Colonic mucosa (tissue), 4 donors: ENCODE results near the gene RHEBL1. TPM values are rescaled to one million over a fixed set of nuclear protein-coding genes. Genes with fewer than 3 reads are reported as not detected.

Source experiments
- DNase-seq: peaks from one replicate; pipeline ENCODE4 v3.0.0-alpha.2; 2020
- H3K27ac ChIP-seq: fragments of 200-600 bp; one replicate; pipeline ENCODE4 v1.8.0; 2021
- H3K27me3 ChIP-seq: fragments of 200-600 bp; one replicate; pipeline ENCODE4 v1.8.0; 2021
- H3K36me3 ChIP-seq: fragments of 200-600 bp; one replicate; pipeline ENCODE4 v1.8.0; 2021
- H3K4me1 ChIP-seq: fragments of 200-600 bp; one replicate; pipeline ENCODE4 v1.8.0; 2021; ENCODE audit warnings: mild to moderate bottlenecking
- H3K4me3 ChIP-seq: fragments of 200-600 bp; one replicate; pipeline ENCODE4 v1.8.0; 2021
- H3K9ac ChIP-seq, 2 donors: one replicate each; pipeline ENCODE4 v1.7.0; 2013; ENCODE audit warnings: control low read depth in 2 of 2, low read depth in 2 of 2, low read length in 2 of 2
- H3K9me3 ChIP-seq: fragments of 200-600 bp; one replicate; pipeline ENCODE4 v1.8.0; 2021
- intact Hi-C: fragments of 100-400 bp; cut with DNase I; formaldehyde crosslinking; loops from one replicate; pipeline ENCODE4 v1.14.1; 2022
- total RNA-seq, 2 donors: library from RNA; stranded (reverse); fragmentation: NEBNext Ultra II Directional in 1 of 2; extraction: Animal tissue kit (Norgen Biotek cat#: 25700) in 1 of 2; gene quantifications; one replicate each; pipeline ENCODE4 v1.2.1, GENCODE V29; 2021
- TF ChIP-seq, protein P1 (sequence below): fragments of 200-600 bp; IDR thresholded peaks from one replicate; pipeline ENCODE4 v1.8.0; 2022; ENCODE audit warnings: antibody characterized with exemption, mild to moderate bottlenecking
- donor health status: healthy.
- donor health status: DM: no; HTN: no; CAD: no.
- donor health status: DM: no; HTN: no; CAD: no.

The RHEBL1 gene
- total RNA-seq, 2 donors from 2014 or later: 0.27 to 0.32 TPM

DNA sequence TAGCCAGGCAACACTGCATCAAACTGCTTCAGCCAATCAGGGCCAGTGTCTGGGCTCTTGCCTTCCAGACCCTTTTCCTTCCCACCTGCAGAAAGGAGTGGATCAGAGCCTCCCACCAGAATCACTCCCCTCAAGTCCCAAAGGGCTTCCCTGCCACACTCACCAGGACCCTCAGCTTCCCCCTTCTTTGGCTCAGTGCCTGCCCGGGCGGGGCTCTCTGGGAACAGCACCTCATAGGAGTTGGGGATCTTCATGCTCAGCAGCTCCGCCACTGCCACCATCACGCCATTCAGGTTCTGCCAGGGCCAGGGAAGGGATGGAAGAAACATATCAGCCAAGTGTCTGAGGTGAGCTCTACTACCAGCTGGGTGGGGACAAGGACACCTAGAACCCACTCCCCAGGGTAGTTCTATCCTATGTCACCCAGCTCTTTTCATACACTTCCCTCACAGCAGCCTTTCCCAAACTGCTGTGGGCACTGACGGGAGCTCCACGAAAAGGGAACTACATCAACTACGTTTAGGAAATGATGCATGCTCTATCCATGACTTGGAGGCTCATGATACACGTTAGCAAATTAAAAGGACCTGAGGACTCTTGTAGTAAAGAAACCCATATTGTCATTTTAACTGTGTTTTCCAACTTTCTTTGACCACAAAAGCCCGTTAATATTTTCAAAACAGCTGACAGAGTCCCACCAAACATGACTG is 41.8 kb downstream of the RHEBL1 start:
- DNase-seq: no peak
- peaks cover 19% of the 10 kb centered on the region for H3K36me3 ChIP-seq
- no peak overlapping the region for H3K9ac ChIP-seq

DNA sequence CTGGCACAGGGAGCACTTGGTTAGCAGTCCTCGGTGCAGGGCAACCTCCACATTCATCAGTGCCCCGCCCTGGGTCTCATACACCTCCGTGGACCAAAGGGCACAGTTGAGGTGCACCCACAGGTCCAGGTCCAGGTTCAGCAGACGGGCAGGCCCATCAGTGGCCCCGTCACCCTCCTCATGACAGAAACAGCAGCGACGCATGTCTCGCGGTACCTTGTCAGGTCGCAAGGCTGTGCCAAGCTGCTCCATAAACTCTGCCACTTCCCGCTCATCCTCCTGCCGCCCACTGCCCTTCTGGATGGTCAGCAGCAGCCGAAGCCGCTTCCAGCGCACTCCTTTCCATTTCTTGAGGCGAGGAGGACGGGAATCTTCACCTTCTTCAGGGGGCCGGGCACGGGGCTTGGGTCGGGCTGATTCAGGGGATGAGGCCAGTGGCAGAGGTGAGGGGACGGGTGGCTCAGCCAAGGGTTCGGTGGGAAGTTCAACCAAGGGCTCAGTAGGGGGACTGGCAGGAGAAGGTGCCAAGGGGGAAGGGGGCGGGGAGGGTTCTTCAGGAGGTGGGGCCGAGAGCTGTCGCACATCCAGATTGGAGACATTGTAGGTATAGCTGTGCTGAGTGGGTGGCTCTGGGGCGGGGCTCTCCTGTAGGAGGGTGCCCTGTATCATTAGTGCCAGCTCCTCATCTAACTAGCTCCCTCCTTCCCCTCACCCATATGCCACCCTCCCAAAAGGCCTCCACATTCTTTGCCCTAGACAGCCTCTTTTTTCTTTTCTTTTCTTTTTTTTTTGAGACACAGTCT is 42.9 kb downstream of the RHEBL1 start:
- TF ChIP-seq, protein P1, sequence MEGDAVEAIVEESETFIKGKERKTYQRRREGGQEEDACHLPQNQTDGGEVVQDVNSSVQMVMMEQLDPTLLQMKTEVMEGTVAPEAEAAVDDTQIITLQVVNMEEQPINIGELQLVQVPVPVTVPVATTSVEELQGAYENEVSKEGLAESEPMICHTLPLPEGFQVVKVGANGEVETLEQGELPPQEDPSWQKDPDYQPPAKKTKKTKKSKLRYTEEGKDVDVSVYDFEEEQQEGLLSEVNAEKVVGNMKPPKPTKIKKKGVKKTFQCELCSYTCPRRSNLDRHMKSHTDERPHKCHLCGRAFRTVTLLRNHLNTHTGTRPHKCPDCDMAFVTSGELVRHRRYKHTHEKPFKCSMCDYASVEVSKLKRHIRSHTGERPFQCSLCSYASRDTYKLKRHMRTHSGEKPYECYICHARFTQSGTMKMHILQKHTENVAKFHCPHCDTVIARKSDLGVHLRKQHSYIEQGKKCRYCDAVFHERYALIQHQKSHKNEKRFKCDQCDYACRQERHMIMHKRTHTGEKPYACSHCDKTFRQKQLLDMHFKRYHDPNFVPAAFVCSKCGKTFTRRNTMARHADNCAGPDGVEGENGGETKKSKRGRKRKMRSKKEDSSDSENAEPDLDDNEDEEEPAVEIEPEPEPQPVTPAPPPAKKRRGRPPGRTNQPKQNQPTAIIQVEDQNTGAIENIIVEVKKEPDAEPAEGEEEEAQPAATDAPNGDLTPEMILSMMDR: no peak
- Histone ChIP-seq H3K4me3 (no peak overlapping the region), H3K27me3 (no peaks in the 10 kb centered on the region), H3K9me3 (no peaks in the 10 kb centered on the region), H3K27ac (no peak overlapping the region), H3K9ac (no peak overlapping the region), H3K4me1 (no peaks in the 10 kb centered on the region), H3K36me3 (peaks cover 16% of the 10 kb centered on the region)
- DNase-seq: no peak
- intact Hi-C loops: no loop called here

More for the DNA sequence above, 41.8 kb downstream of the RHEBL1 start:
- Histone ChIP-seq H3K27ac (no peak overlapping the region), H3K4me3 (no peak overlapping the region), H3K4me1 (no peaks in the 10 kb centered on the region), H3K9me3 (no peaks in the 10 kb centered on the region), H3K27me3 (no peaks in the 10 kb centered on the region)
- intact Hi-C loops: no loop called here
- TF ChIP-seq, protein P1: no peak

DNA sequence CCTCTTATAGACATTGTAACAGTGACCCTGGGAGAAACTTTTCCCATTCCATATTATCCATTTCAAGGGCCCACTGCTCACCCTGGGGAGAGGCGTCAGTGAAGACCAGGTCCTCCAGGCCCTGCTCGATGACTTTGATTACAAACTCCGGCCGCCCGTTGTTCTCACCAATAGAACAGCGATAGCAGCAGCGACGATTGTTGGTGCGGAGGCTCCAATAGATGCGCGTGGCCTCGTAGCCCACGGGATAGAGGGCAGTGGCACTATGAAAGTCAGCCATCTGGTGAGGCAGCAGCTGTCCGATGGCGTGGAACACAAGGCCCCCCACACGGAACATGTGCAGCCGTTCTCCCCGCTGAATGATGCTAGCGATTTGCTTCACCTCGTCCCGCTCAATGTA is 43.7 kb downstream of the RHEBL1 start:
- H3K9ac ChIP-seq: no peak overlapping the region
- no peak overlapping the region for H3K27ac ChIP-seq
- TF ChIP-seq, protein P1: no peak
- H3K4me1 ChIP-seq: no peaks in the 10 kb centered on the region
- no peaks in the 10 kb centered on the region for H3K9me3 ChIP-seq
- peaks cover 20% of the 10 kb centered on the region for H3K36me3 ChIP-seq
- no peak overlapping the region for H3K4me3 ChIP-seq
- intact Hi-C loops: no loop called here
- DNase-seq: no peak
- no peaks in the 10 kb centered on the region for H3K27me3 ChIP-seq

DNA sequence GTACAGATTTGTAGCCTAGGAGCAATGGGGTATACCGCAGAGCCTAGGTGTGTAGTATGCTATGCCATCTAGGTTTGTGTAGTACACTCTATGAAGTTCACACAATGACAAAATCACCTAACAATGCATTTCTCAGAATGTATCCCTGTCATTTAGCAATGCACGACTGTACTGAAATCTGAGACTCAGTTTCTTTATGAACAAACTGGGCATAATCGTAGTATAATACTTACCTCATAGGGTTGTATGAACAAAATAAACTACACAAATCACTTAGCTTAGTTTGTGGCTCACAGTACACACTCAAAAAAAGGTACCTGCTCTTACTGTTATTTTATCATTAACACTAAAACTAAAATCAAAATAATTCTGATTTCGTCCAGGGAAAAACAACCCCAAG is 44.3 kb downstream of the RHEBL1 start:
- peaks cover 20% of the 10 kb centered on the region for H3K36me3 ChIP-seq
- no peak overlapping the region for H3K4me3 ChIP-seq
- intact Hi-C loops: no loop called here

DNA sequence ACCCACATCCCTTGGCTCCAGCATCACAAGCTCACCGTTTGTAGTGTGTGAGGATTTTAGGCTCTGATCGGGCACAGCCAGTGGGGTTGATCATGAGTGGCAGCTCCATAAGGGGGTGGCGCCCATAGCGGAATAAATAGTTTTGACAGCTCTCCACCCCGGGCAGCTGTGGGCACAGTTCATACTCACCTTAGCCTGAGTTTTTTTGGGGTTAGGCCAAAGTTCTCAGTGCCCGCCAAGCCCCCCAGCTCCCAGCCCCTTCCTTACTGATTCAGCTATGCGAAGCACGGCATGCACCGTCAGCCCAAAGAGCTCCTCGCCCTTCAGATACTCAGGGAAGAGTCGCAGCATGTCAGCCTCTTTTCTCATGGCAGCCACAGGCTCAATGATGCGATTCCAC is 45.2 kb downstream of the RHEBL1 start:
- Histone ChIP-seq H3K9ac (no peak overlapping the region), H3K4me1 (no peaks in the 10 kb centered on the region), H3K27me3 (no peaks in the 10 kb centered on the region), H3K9me3 (no peaks in the 10 kb centered on the region), H3K4me3 (no peak overlapping the region), H3K27ac (no peak overlapping the region), H3K36me3 (peaks cover 20% of the 10 kb centered on the region)
- TF ChIP-seq, protein P1: no peak
- no peak for DNase-seq
- intact Hi-C loops: no loop called here

More for the DNA sequence above, 44.3 kb downstream of the RHEBL1 start:
- Histone ChIP-seq H3K9me3 (no peaks in the 10 kb centered on the region), H3K27me3 (no peaks in the 10 kb centered on the region), H3K9ac (no peak overlapping the region), H3K27ac (no peak overlapping the region), H3K4me1 (no peaks in the 10 kb centered on the region)
- DNase-seq: no peak
- TF ChIP-seq, protein P1: no peak
